ENCODE measurements around the gene PRIMA1.

- TF ChIP-seq EZH2 (IDR thresholded peaks at IDR 0.05; ENCODE audit: borderline replicate concordance, low read length): no peak
- no peak for TF ChIP-seq CTCF (IDR thresholded peaks at IDR 0.05; ENCODE audit: low read length)
Measured at GRCh38 chr14:93790966-93791365, 2.7 kb upstream of the PRIMA1 start.
